ENCODE results near the gene PCDHGB2.
A peak's percentile ranks its signal among the peaks of the same experiment; 100 is the strongest.
"Not testable (repeated sequence)": the region's sequence is repeated elsewhere in the genome, so short reads cannot be mapped to it uniquely, and the experiment has no call there.

Gene PCDHGB2

DNA sequence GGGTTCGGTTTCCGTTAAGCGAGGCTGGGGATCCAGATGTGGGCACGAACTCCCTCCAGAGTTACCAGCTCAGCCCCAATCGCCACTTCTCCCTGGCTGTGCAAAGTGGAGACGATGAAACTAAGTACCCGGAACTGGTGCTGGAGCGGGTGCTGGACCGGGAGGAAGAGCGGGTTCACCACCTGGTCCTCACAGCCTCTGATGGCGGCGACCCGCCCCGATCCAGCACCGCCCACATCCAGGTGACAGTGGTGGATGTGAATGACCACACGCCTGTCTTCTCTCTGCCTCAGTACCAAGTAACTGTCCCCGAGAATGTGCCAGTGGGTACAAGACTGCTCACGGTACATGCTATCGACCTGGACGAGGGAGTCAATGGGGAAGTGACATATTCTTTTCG is 23.6 kb downstream of the PCDHGB2 start:
- DNase-seq, result no peak

DNA sequence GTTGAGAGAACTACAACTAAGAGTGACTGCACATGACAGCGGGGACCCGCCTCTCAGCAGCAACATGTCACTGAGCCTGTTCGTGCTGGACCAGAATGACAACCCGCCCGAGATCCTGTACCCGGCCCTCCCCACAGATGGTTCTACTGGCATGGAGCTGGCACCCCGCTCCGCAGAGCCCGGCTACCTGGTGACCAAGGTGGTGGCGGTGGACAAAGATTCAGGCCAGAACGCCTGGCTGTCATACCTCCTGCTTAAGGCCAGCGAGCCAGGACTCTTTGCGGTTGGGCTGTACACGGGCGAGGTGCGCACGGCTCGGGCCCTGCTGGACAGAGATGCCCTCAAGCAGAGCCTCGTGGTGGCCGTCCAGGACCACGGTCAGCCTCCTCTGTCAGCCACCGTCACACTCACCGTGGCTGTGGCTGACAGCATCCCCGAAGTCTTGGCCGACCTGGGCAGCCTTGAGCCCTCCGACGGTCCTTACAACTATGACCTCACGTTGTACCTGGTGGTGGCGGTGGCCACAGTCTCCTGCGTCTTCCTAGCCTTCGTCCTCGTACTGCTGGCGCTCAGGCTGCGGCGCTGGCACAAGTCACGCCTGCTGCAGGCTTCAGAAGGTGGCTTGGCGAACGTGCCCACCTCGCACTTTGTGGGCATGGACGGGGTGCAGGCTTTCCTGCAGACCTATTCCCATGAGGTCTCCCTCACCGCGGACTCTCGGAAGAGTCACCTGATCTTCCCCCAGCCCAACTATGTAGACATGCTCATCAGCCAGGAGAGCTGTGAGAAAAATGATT is 24.9 kb downstream of the PCDHGB2 start:
- no peak for DNase-seq

DNA sequence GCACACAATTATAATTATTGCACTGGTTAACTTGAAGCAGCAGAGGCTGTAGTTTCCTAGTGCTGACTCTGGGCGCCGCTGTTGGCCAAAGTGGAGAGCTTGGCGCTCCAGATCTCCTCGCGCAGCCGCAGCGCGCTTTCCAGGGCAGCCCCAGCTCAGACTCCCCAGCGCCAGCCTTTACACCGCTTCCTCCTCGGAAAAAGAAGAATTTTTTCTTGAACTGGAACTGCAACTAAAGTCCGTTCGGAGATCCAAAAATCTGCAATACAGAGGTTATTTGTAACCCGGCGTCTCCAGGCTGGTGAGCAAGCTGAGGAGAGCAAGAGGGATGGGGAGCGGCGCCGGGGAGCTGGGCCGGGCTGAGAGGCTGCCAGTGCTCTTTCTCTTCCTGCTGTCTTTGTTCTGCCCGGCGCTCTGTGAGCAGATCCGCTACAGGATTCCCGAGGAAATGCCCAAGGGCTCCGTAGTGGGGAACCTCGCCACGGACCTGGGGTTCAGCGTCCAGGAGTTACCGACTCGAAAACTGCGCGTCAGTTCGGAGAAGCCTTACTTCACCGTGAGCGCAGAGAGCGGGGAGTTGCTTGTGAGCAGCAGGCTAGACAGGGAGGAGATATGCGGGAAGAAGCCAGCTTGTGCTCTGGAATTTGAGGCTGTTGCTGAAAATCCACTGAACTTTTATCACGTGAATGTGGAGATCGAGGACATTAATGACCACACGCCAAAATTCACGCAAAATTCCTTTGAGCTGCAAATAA is 27.9 kb downstream of the PCDHGB2 start, which contains the start of gene PCDHGB4:
TSS of gene PCDHGB4 (plus strand) at position 142 of the 755 bp plus-strand sequence. CDS start at position 329, 187 bp downstream.
- DNase-seq, result not testable (repeated sequence)

DNA sequence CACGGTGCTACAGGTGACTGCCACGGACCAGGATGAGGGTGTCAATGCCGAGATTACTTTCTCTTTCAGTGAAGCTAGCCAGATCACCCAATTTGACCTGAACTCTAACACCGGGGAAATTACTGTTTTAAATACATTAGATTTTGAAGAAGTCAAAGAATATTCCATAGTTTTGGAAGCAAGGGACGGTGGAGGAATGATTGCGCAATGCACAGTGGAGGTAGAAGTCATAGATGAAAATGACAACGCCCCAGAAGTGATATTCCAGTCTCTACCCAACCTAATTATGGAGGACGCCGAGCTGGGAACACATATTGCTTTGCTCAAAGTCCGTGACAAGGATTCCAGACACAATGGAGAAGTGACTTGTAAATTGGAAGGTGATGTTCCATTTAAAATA is 28.9 kb downstream of the PCDHGB2 start:
- no peak for DNase-seq

DNA sequence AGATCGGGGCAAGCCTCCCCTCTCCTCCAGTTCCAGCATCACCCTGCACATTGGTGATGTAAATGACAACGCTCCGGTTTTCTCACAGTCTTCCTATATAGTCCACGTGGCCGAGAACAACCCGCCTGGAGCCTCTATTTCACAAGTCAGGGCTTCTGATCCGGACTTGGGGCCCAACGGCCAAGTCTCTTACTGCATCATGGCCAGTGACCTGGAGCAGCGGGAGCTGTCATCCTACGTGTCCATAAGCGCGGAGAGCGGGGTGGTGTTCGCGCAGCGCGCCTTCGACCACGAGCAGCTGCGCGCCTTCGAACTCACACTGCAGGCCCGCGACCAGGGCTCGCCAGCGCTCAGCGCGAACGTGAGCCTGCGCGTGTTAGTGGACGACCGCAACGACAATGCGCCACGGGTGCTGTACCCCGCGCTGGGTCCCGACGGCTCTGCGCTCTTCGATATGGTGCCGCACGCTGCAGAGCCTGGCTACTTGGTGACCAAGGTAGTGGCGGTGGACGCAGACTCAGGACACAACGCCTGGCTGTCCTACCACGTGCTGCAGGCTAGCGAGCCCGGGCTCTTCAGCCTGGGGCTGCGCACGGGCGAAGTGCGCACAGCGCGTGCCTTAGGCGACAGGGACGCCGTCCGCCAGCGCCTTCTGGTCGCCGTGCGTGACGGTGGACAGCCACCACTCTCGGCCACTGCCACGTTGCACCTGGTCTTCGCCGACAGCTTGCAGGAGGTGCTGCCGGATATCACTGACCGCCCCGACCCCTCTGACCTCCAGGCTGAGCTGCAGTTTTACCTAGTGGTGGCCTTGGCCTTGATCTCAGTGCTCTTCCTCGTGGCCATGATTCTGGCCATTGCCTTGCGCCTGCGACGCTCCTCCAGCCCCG is 29.6 kb downstream of the PCDHGB2 start:
- peak in 1 of 56 donors; percentile 12 for DNase-seq

DNA sequence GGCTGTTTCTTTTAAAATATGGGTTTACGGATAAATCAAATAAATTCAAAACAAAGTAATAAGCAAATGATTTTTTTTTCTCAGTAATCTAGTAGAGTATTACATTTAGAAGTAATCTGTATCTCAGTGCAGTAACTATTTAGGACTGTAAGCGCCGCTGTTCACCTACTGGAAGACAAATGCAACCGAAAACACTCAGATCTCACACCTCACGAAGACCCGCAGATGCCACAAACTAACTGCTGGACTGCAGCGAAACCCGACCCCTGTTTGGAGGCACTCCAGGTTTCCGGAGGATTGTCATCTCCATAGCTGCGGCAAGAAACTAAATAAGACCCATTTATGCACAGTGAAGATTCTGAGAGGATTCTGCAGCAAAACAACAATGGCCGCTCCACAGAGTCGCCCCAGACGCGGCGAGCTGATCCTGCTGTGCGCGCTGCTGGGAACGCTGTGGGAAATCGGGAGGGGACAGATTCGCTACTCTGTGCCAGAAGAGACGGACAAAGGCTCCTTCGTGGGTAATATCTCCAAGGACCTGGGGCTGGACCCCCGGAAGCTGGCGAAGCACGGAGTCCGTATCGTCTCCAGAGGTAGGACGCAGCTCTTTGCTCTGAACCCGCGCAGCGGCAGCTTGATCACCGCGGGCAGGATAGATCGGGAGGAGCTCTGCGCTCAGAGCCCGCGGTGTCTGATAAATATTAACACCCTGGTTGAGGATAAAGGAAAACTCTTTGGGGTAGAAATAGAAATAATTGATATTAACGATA is 32.8 kb downstream of the PCDHGB2 start, which contains the start of gene PCDHGA8:
TSS of gene PCDHGA8 (plus strand) at position 205 of the 770 bp plus-strand sequence. CDS start at position 386, 181 bp downstream.
- DNase-seq, result no peak

DNA sequence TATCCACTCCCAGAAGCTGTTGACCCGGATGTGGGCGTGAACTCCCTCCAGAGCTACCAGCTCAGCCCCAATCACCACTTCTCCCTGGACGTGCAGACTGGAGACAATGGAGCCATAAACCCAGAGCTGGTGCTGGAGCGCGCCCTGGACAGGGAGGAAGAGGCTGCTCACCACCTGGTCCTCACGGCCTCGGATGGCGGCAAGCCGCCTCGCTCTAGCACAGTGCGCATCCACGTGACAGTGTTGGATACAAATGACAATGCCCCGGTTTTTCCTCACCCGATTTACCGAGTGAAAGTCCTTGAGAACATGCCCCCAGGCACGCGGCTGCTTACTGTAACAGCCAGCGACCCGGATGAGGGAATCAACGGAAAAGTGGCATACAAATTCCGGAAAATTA is 33.5 kb downstream of the PCDHGB2 start:
- no peak for DNase-seq

DNA sequence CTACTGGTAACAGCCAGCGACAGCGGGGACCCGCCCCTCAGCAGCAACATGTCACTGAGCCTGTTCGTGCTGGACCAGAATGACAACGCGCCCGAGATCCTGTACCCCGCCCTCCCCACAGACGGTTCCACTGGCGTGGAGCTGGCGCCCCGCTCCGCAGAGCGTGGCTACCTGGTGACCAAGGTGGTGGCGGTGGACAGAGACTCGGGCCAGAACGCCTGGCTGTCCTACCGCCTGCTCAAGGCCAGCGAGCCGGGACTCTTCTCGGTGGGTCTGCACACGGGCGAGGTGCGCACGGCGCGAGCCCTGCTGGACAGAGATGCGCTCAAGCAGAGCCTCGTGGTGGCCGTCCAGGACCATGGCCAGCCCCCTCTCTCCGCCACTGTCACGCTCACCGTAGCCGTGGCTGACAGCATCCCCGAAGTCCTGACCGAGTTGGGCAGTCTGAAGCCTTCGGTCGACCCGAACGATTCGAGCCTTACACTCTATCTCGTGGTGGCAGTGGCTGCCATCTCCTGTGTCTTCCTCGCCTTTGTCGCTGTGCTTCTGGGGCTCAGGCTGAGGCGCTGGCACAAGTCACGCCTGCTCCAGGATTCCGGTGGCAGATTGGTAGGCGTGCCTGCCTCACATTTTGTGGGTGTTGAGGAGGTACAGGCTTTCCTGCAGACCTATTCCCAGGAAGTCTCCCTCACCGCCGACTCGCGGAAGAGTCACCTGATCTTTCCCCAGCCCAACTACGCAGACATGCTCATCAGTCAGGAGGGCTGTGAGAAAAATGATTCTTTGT is 34.8 kb downstream of the PCDHGB2 start:
- not testable (repeated sequence) for DNase-seq

DNA sequence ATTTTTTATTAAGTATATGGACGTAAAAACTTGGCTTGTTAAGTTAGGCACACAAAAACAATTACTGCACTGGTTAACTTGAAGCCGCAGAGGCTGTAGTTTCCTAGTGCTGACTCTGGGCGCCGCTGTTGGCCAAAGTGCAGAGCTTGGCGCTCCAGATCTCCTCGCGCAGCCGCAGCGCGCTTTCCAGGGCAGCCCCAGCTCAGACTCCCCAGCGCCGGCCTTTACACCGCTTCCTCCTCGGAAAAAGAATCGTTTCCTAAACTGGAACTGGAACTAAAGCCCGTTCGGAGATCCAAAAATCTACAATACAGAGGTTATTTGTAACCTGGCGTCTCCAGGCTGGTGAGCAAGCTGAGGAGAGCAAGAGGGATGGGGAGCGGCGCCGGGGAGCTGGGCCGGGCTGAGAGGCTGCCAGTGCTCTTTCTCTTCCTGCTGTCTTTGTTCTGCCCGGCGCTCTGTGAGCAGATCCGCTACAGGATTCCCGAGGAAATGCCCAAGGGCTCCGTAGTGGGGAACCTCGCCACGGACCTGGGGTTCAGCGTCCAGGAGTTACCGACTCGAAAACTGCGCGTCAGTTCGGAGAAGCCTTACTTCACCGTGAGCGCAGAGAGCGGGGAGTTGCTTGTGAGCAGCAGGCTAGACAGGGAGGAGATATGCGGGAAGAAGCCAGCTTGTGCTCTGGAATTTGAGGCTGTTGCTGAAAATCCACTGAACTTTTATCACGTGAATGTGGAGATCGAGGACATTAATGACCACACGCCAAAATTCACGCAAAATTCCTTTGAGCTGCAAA is 38.2 kb downstream of the PCDHGB2 start, which contains the start of gene PCDHGB5:
TSS of gene PCDHGB5 (plus strand) at position 192 of the 796 bp plus-strand sequence. CDS start at position 373, 181 bp downstream.
- peak in 1 of 56 donors; percentile 17 for DNase-seq

DNA sequence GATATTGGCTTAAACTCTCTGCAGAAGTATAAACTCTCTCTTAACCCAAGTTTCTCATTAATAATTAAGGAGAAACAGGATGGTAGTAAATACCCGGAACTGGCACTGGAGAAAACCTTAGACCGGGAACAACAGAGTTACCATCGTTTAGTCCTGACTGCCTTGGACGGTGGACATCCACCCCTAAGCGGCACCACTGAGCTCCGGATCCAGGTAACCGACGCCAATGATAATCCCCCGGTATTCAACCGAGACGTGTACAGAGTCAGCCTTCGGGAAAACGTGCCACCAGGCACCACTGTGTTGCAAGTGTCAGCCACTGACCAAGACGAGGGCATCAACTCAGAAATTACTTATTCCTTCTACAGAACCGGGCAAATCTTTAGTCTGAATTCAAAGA is 38.8 kb downstream of the PCDHGB2 start:
- DNase-seq, result no peak

DNA sequence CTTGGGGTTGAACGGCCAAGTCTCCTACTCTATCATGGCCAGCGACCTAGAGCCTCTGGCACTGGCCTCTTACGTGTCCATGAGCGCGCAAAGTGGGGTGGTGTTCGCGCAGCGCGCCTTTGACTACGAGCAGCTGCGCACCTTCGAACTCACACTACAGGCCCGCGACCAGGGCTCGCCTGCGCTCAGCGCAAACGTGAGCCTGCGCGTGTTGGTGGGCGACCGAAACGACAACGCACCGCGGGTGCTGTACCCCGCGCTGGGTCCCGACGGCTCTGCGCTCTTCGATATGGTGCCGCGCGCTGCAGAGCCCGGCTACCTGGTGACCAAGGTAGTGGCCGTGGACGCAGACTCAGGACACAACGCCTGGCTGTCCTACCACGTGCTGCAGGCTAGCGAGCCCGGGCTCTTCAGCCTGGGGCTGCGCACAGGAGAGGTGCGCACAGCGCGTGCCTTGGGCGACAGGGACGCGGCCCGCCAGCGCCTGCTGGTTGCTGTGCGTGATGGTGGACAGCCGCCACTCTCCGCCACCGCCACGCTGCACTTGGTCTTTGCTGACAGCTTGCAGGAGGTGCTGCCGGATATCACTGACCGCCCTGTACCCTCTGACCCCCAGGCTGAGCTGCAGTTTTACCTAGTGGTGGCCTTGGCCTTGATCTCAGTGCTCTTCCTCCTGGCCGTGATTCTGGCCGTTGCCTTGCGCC is 39.9 kb downstream of the PCDHGB2 start:
- no peak for DNase-seq

DNA sequence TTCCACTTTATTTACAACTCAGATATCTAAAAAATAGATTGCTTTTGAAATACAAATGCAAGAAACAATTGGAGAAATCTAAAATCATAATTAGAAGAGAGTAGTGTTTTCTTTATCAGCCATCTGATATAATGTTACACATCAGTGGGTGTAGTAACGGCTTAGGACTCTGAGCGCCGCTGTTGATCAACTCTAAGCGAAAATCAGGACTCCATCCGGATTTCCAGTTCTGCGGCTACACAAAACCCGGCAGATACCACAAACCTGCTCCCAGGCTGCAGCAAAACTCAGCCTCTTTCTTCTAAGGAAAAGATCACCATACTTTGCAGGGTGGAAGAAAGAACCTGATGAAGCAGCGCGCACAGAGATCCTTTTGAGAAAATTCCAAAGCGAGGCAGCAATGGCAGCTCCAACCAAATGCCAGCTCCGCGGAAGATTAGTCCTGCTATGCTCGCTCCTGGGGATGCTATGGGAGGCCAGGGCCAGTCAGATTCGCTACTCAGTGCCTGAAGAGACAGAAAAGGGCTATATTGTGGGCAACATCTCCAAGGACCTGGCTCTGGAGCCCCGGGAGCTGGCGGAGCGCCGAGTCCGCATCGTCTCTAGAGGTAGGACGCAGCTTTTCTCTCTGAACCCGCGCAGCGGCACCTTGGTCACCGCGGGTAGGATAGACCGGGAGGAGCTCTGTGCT is 42.9 kb downstream of the PCDHGB2 start, which contains the start of gene PCDHGA9:
TSS of gene PCDHGA9 (plus strand) at position 226 of the 691 bp plus-strand sequence. CDS start at position 401, 175 bp downstream.
- DNase-seq, result peak in 3 of 56 donors; percentile 10 to 50 (median 11)

DNA sequence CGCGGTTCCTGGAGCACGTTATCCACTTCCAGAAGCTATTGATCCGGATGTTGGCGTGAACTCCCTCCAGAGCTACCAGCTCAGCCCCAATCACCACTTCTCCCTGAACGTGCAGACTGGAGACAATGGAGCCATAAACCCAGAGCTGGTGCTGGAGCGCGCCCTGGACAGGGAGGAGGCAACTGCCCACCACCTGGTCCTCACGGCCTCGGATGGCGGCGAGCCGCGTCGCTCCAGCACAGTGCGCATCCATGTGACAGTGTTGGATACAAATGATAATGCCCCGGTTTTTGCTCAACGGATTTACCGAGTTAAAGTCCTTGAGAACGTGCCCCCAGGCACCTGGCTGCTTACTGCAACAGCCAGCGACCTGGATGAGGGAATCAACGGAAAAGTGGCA is 43.6 kb downstream of the PCDHGB2 start:
- DNase-seq, result no peak

DNA sequence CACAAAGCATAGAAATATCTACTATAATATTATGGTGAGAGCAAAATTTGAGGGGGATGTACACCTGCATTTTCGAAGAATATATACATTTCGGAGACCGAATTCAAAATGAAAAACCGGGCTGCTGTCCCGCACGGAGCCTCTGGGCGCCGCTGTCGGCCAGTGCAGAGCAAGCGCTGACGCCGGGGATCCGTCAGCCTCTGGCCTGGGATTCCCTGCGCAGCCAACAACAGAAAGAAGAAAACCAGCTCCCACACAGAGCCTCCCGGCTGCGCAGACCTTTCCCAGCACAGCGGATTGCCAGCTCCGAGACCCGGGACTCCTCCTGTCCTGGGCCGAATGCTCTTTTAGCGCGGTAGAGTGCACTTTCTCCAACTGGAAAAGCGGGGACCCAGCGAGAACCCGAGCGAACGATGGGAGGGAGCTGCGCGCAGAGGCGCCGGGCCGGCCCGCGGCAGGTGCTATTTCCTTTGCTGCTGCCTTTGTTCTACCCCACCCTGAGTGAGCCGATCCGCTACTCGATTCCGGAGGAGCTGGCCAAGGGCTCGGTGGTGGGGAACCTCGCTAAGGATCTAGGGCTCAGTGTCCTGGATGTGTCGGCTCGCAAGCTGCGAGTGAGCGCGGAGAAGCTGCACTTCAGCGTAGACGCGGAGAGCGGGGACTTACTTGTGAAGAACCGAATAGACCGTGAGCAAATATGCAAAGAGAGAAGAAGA is 48.2 kb downstream of the PCDHGB2 start, which contains the start of gene PCDHGB6:
TSS of gene PCDHGB6 (plus strand) at position 232 of the 716 bp plus-strand sequence. CDS start at position 414, 182 bp downstream.
- not testable (repeated sequence) for DNase-seq

DNA sequence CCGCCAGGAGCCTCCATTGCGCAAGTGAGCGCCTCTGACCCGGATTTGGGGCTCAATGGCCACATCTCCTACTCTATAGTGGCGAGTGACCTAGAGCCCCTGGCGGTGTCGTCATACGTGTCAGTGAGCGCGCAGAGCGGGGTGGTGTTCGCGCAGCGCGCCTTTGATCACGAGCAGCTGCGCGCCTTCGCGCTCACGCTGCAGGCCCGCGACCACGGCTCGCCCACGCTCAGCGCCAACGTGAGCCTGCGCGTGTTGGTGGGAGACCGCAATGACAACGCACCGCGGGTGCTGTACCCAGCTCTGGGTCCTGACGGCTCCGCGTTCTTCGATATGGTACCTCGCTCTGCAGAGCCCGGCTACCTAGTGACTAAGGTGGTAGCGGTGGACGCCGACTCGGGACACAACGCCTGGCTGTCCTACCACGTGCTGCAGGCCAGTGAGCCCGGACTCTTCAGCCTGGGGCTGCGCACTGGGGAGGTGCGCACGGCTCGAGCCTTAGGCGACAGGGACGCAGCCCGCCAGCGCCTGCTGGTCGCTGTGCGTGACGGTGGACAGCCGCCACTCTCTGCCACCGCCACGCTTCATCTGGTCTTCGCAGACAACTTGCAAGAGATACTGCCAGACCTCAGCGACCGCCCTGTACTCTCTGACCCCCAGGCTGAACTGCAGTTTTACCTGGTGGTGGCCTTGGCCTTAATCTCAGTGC is 50.0 kb downstream of the PCDHGB2 start:
- DNase-seq, result no peak

DNA sequence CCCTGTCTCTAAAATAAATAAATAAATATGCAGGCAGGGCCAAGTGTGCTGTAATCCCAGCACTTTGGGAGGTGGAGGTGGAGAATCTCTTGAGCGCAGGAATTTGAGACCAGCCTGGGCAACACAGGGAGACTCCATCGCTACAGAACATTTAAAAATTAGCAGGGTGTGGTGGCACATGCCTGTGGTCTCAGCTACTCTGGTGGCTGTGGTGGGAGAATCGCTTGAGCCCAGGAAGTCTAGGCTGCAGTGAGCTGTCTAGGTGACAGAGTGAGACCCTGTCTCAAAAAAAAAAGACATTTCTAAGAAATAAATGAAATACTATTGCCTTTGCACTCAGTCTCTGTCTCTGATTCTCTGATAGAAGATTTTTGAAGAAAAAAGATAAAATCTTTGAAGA is 51.8 kb downstream of the PCDHGB2 start:
- no peak for DNase-seq
